Caco-2 (cell line): ENCODE data around the gene BRS3. TPM values are rescaled to one million over a fixed set of nuclear protein-coding genes. Genes with fewer than 3 reads are reported as not detected.
A peak's percentile ranks its signal among the peaks of the same experiment; 100 is the strongest.

Experiments
- BruUV-seq: library from RNA; stranded (reverse); fragments of 400-500 nt; replicated peaks from 2 replicates; lab custom pipeline; 2021; lab: Mats Ljungman, UMichigan
- CTCF ChIA-PET: fragments of 300-600 bp; sonication (Branson Sonifier 250); formaldehyde crosslinking; loops from one replicate; lab custom pipeline; 2022; ENCODE audit warnings: antibody characterized with exemption; lab: Charles Lee
- POLR2A ChIA-PET: fragments of 300-600 bp; sonication (Branson Sonifier 250); formaldehyde crosslinking; loops from one replicate; lab custom pipeline; 2022; ENCODE audit warnings: antibody characterized with exemption; lab: Charles Lee
- DNase-seq, 2 experiments: peaks; one replicate each; pipeline versions ENCODE4 v3.0.0 to v3.0.0-alpha.2; 2020 to 2022
- H3K27me3 ChIP-seq: replicated peaks from 2 replicates; pipeline ENCODE4 v1.6.0; 2011; ENCODE audit warnings: low read length; ENCODE audit not compliant: control insufficient read depth, insufficient read depth
- H3K36me3 ChIP-seq: 2 replicates; pipeline ENCODE4 v1.5.1; 2011; ENCODE audit warnings: low read length; ENCODE audit not compliant: control insufficient read depth, insufficient read depth
- H3K4me1 ChIP-seq: fragments of 250-450 bp; sonication (Bioruptor Pico); 2 replicates; pipeline ENCODE4 v1.5.1; 2020; ENCODE audit warnings: mild to moderate bottlenecking
- H3K4me3 ChIP-seq: 2 replicates; pipeline ENCODE4 v1.5.1; 2011; ENCODE audit warnings: low read depth, mild to moderate bottlenecking, control low read depth, low read length
- H3K9me3 ChIP-seq: fragments of 250-450 bp; sonication (Bioruptor Pico); 2 replicates; pipeline ENCODE4 v1.5.1; 2020; ENCODE audit warnings: mild to moderate bottlenecking, moderate library complexity
- H3K27ac Mint-ChIP-seq: one replicate; pipeline ENCODE4 v1.8.0; 2022; ENCODE audit warnings: mixed read lengths; ENCODE audit not compliant: unreplicated experiment
- H3K27me3 Mint-ChIP-seq: one replicate; pipeline ENCODE4 v1.8.0; 2022; ENCODE audit warnings: mixed read lengths; ENCODE audit not compliant: insufficient read depth, unreplicated experiment
- H3K36me3 Mint-ChIP-seq: one replicate; pipeline ENCODE4 v1.8.0; 2022; ENCODE audit warnings: mild to moderate bottlenecking, mixed read lengths; ENCODE audit not compliant: insufficient read depth, unreplicated experiment
- H3K4me1 Mint-ChIP-seq: one replicate; pipeline ENCODE4 v1.8.0; 2022; ENCODE audit warnings: low read depth, mixed read lengths; ENCODE audit not compliant: unreplicated experiment
- H3K4me3 Mint-ChIP-seq: one replicate; pipeline ENCODE4 v1.8.0; 2022; ENCODE audit warnings: mild to moderate bottlenecking, moderate library complexity, mixed read lengths; ENCODE audit not compliant: unreplicated experiment
- H3K9me3 Mint-ChIP-seq: one replicate; pipeline ENCODE4 v1.8.0; 2022; ENCODE audit warnings: mixed read lengths; ENCODE audit not compliant: unreplicated experiment
- CTCF ChIP-seq, 2 experiments: fragments of 200-600 bp in 1 of 2; IDR thresholded peaks; 1 replicate in 1 of 2; 2 replicates in 1 of 2; pipeline versions ENCODE4 v1.5.1 to v1.8.0; 2011 to 2022; ENCODE audit warnings: antibody characterized with exemption in 1 of 2, control low read depth in 1 of 2, inconsistent platforms in 1 of 2, low read depth in 1 of 2, low read length in 1 of 2, mild to moderate bottlenecking in 1 of 2, moderate library complexity in 1 of 2; ENCODE audit not compliant: insufficient read depth in 1 of 2, severe bottlenecking in 1 of 2, unreplicated experiment in 1 of 2
- intact Hi-C: fragments of 100-400 bp; cut with micrococcal nuclease; formaldehyde crosslinking; loops from one replicate; pipeline ENCODE4 v1.10.0; 2022; ENCODE audit not compliant: unreplicated experiment
- total RNA-seq: library from RNA; stranded (reverse); gene quantifications from 2 replicates; pipeline ENCODE4 v1.2.3, GENCODE V29; 2022

The BRS3 gene
- total RNA-seq, 1 experiment from 2014 or later: not detected

GRCh38 chrX:136491832-136492231 is 4.1 kb downstream of the BRS3 start:
- H3K9me3 ChIP-seq: no peaks in the 10 kb centered on the region
- no peak overlapping the region for H3K4me3 ChIP-seq
- H3K9me3 Mint-ChIP-seq: no peaks in the 10 kb centered on the region
- no peaks in the 10 kb centered on the region for H3K27me3 ChIP-seq
- H3K27ac Mint-ChIP-seq: no peak overlapping the region
- TF ChIP-seq CTCF (IDR thresholded peaks at IDR 0.05; ENCODE audit: insufficient read depth in 1 of 2, low read depth in 1 of 2, low read length in 1 of 2, severe bottlenecking in 1 of 2, unreplicated experiment in 1 of 2): peak in 1 of 2 experiments; percentile 4
- no peak for DNase-seq
- H3K27me3 Mint-ChIP-seq: peaks cover 6% of the 10 kb centered on the region
- H3K4me3 Mint-ChIP-seq: no peak overlapping the region
- ChIA-PET CTCF (no interaction called here), POLR2A (no interaction called here)
- no peaks in the 10 kb centered on the region for H3K4me1 ChIP-seq
- no peaks in the 10 kb centered on the region for H3K36me3 Mint-ChIP-seq
- H3K4me1 Mint-ChIP-seq: no peaks in the 10 kb centered on the region
- intact Hi-C loops: no loop called here
- no TSS peak for BruUV-seq
- no peaks in the 10 kb centered on the region for H3K36me3 ChIP-seq

GRCh38 chrX:136493011-136493410 is 5.3 kb downstream of the BRS3 start:
- no peak for TF ChIP-seq CTCF (IDR thresholded peaks at IDR 0.05; ENCODE audit: insufficient read depth in 1 of 2, low read depth in 1 of 2, low read length in 1 of 2, severe bottlenecking in 1 of 2, unreplicated experiment in 1 of 2)
- DNase-seq: no peak
- BruUV-seq: no TSS peak
- Histone ChIP-seq H3K4me1 (no peaks in the 10 kb centered on the region), H3K27me3 (no peaks in the 10 kb centered on the region), H3K9me3 (no peaks in the 10 kb centered on the region), H3K36me3 (no peaks in the 10 kb centered on the region), H3K4me3 (no peak overlapping the region)
- intact Hi-C loops: no loop called here
- Mint-ChIP-seq H3K4me3 (no peak overlapping the region), H3K36me3 (no peaks in the 10 kb centered on the region), H3K9me3 (no peaks in the 10 kb centered on the region), H3K27ac (no peak overlapping the region), H3K4me1 (no peaks in the 10 kb centered on the region), H3K27me3 (peaks cover 6% of the 10 kb centered on the region)
- ChIA-PET POLR2A (no interaction called here), CTCF (no interaction called here)

GRCh38 chrX:136495043-136495442 is 7.3 kb downstream of the BRS3 start:
- Mint-ChIP-seq H3K9me3 (no peaks in the 10 kb centered on the region), H3K36me3 (no peaks in the 10 kb centered on the region), H3K27me3 (peaks cover 6% of the 10 kb centered on the region), H3K4me1 (no peaks in the 10 kb centered on the region), H3K4me3 (no peak overlapping the region), H3K27ac (no peak overlapping the region)
- TF ChIP-seq CTCF (IDR thresholded peaks at IDR 0.05; ENCODE audit: insufficient read depth in 1 of 2, low read depth in 1 of 2, low read length in 1 of 2, severe bottlenecking in 1 of 2, unreplicated experiment in 1 of 2): no peak
- Histone ChIP-seq H3K4me1 (no peaks in the 10 kb centered on the region), H3K27me3 (no peaks in the 10 kb centered on the region), H3K36me3 (no peaks in the 10 kb centered on the region), H3K4me3 (no peak overlapping the region), H3K9me3 (no peaks in the 10 kb centered on the region)
- ChIA-PET CTCF (no interaction called here), POLR2A (no interaction called here)
- BruUV-seq: no TSS peak
- intact Hi-C loops: loop anchor here (5.0 kb wide), 1 partner anchor 82 kb away; no protein-coding TSS in a partner anchor
- DNase-seq: no peak
